Ishikawa (cell line): Measurements from ENCODE around the gene CYP39A1.

Source experiments
- CEBPB ChIP-seq: IDR thresholded peaks from 2 replicates; pipeline ENCODE4 v1.6.1; 2012
- EP300 ChIP-seq: IDR thresholded peaks from 2 replicates; pipeline ENCODE4 v1.6.1; 2012; ENCODE audit warnings: borderline replicate concordance
- FOXM1 ChIP-seq: IDR thresholded peaks from 2 replicates; pipeline ENCODE4 v1.6.1; 2012; ENCODE audit warnings: low read depth, borderline replicate concordance
- RAD21 ChIP-seq: IDR thresholded peaks from 2 replicates; pipeline ENCODE4 v1.6.1; 2012; ENCODE audit warnings: low read depth
- TAF1 ChIP-seq: IDR thresholded peaks from 2 replicates; pipeline ENCODE4 v1.6.1; 2012; ENCODE audit warnings: low read depth, mild to moderate bottlenecking
- TCF12 ChIP-seq: IDR thresholded peaks from 2 replicates; pipeline ENCODE4 v1.6.1; 2012; ENCODE audit warnings: low read depth
- TEAD4 ChIP-seq: IDR thresholded peaks from 2 replicates; pipeline ENCODE4 v1.6.1; 2012
- YY1 ChIP-seq: IDR thresholded peaks from 2 replicates; pipeline ENCODE4 v1.6.1; 2012; ENCODE audit warnings: low read depth
- TF ChIP-seq, protein P1 (sequence below): IDR thresholded peaks from 2 replicates; pipeline ENCODE4 v1.6.1; 2012

DNA sequence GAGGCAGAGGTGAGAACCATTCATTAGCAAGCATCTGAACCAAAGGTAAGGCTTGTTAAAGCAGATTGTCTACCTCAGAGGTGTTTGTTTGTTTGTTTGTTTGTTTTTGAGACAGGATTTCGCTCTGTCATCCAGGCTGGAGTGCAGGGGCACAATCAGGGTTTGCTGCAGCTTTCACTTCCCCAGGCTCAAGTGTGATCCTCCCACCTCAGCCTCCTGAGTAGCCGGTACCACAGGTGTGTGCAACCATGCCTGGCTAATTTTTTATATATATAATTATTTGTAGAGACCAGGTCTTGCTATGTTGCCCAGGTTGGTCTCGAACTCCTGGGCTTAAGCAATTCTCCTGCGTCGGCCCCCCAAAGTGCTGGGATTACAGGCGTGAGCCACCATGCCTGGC, 17.2 kb downstream of the CYP39A1 start:
- TF ChIP-seq, protein P1, sequence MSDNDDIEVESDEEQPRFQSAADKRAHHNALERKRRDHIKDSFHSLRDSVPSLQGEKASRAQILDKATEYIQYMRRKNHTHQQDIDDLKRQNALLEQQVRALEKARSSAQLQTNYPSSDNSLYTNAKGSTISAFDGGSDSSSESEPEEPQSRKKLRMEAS: no peak
- TF ChIP-seq EP300 (no peak), YY1 (no peak), TEAD4 (no peak), TAF1 (no peak), FOXM1 (no peak), CEBPB (no peak), TCF12 (no peak), RAD21 (no peak)
